ENCODE results near the gene PRXL2B.
"Not testable (repeated sequence)": the region's sequence is repeated elsewhere in the genome, so short reads cannot be mapped to it uniquely, and the experiment has no call there.

Gene PRXL2B

GRCh38 chr1:2550309-2550861, 36.2 kb upstream of the PRXL2B start:
- not testable (repeated sequence) for DNase-seq (ENCODE audit: insufficient read length, low spot score); FAIRE-seq

GRCh38 chr1:2551544-2551943, 35.0 kb upstream of the PRXL2B start:
- FAIRE-seq: not testable (repeated sequence)

GRCh38 chr1:2552189-2552588, 34.4 kb upstream of the PRXL2B start:
- FAIRE-seq: no peak

More at GRCh38 chr1:2551544-2551943, 35.0 kb upstream of the PRXL2B start:
- DNase-seq (ENCODE audit: insufficient read length, low spot score): not testable (repeated sequence)

DNA sequence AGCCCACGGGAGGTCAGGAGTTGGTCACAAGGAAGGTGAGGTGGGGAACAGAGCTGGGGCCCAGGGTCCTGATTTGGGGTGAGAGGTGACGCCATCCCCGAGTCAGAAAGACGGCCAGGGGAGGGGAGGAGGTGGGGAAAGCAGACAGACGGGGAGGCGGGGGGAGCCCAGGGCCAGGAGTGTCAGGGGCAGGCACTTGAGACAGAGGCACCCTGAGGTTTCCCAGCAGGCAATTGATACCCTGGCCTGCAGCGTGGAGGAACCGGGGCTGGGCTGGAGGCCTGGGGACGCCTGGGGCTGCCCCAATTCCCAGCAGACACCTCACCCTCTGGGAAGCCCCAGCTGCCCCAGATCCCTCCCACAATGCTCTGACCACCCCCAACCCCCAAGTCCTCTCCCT, 33.5 kb upstream of the PRXL2B start:
- not testable (repeated sequence) for FAIRE-seq; DNase-seq (ENCODE audit: insufficient read length, low spot score)

More at GRCh38 chr1:2552189-2552588, 34.4 kb upstream of the PRXL2B start:
- no peak for DNase-seq (ENCODE audit: insufficient read length, low spot score)

DNA sequence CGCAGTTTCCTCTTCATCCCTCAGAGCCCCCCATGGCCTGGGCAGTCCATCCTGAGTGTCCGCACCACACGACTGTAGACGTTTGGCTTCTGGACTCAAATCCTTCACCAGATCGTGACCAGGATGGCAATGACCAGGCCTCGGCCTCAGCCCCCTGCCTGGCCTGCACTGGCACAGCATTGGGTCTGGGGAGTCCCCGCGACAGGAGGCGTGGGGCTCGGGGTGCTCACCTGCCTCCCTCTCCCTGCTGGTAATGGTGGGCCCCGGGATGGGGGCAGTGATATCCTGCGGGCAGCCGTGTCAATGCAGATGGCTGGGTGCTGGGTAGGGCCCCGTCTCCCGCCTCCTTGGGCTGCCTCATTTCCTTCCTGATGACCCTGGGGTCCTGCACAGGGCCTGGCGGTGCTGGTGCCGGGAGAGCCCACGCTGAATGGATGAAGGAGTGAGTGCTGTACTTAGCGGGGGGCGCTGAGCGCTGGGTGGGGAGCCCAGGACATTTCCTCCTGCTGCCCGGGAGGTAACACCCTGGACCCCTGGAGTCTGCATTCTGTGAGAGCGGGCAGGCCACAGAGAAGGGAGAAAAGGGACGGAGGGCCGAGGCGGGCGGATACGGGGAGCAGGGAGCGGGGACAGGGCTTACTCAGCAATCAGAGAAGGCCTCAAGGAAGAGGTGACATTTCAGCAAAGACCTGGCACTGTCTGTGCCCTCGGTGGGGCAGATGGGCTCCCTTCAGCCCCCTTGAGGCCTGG, 32.5 kb upstream of the PRXL2B start:
- DNase-seq (ENCODE audit: insufficient read length, low spot score) (no peak), FAIRE-seq (no peak)

GRCh38 chr1:2554621-2555387, 31.8 kb upstream of the PRXL2B start:
- no peak for FAIRE-seq
- no peak for DNase-seq (ENCODE audit: insufficient read length, low spot score)

GRCh38 chr1:2555634-2556276, 30.8 kb upstream of the PRXL2B start:
- DNase-seq (ENCODE audit: insufficient read length, low spot score) (no peak), FAIRE-seq (no peak)

GRCh38 chr1:2556277-2556677, 30.3 kb upstream of the PRXL2B start, which contains the start of gene TNFRSF14:
Gene TNFRSF14, plus strand, starts transcription at chr1:2556371. Its CDS starts 294 bp downstream, at chr1:2556665.
- FAIRE-seq (no peak), DNase-seq (ENCODE audit: insufficient read length, low spot score) (no peak)

DNA sequence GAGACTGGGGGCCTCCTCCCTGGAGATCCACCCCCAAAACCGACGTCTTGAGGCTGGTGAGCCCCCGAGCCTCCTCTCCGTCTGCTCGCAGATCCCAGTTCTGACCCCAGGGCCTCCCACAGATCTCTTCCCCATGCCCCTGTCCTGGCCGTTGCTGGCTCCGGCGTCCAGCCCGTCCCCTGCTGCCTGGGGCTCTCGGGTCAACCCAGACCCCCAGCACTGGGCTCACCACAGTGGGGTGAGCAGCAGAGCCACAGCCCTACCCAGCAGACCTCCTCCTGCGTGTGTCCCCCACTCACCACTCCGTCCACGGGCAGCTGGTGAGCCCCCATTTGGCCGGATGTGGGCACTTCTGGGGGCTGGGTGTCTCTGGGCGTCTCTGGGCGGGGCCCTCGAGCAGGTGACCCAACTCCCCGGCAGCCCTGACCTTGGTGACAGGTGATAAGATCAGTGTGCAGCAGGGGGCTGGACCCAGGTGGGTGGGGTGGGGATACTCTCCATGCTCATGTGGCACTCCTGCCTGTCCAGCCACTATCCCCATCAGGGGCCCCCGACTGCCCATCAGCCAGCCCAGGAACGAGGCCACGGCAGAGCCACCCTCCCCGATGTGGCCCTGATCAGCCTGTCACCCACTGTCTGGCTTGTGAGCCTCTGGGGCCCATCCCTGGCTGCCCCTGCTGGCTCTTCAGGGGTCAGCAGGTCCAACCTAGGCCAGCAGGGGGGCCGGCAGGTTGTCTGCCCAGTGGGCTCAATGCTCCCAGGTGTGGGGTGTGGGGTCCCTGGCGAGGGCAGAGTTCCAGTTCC, 29.7 kb upstream of the PRXL2B start:
- FAIRE-seq (no peak), DNase-seq (ENCODE audit: insufficient read length, low spot score) (no peak)

GRCh38 chr1:2557482-2558400, 28.8 kb upstream of the PRXL2B start:
- no peak for DNase-seq (ENCODE audit: insufficient read length, low spot score)
- FAIRE-seq: no peak

- no peak for FAIRE-seq
- DNase-seq (ENCODE audit: insufficient read length, low spot score): no peak
Observed at GRCh38 chr1:2558420-2558819, 28.2 kb upstream of the PRXL2B start.

- FAIRE-seq: no peak
Observed at GRCh38 chr1:2558861-2559260, 27.7 kb upstream of the PRXL2B start.

GRCh38 chr1:2559509-2560298, 26.9 kb upstream of the PRXL2B start:
- DNase-seq (ENCODE audit: insufficient read length, low spot score) (no peak), FAIRE-seq (no peak)

More at GRCh38 chr1:2558861-2559260, 27.7 kb upstream of the PRXL2B start:
- no peak for DNase-seq (ENCODE audit: insufficient read length, low spot score)

- FAIRE-seq (no peak), DNase-seq (ENCODE audit: insufficient read length, low spot score) (no peak)
Observed at GRCh38 chr1:2560299-2561073, 26.1 kb upstream of the PRXL2B start.

- FAIRE-seq (no peak), DNase-seq (ENCODE audit: insufficient read length, low spot score) (no peak)
Observed at GRCh38 chr1:2561446-2561845, 25.1 kb upstream of the PRXL2B start.

DNA sequence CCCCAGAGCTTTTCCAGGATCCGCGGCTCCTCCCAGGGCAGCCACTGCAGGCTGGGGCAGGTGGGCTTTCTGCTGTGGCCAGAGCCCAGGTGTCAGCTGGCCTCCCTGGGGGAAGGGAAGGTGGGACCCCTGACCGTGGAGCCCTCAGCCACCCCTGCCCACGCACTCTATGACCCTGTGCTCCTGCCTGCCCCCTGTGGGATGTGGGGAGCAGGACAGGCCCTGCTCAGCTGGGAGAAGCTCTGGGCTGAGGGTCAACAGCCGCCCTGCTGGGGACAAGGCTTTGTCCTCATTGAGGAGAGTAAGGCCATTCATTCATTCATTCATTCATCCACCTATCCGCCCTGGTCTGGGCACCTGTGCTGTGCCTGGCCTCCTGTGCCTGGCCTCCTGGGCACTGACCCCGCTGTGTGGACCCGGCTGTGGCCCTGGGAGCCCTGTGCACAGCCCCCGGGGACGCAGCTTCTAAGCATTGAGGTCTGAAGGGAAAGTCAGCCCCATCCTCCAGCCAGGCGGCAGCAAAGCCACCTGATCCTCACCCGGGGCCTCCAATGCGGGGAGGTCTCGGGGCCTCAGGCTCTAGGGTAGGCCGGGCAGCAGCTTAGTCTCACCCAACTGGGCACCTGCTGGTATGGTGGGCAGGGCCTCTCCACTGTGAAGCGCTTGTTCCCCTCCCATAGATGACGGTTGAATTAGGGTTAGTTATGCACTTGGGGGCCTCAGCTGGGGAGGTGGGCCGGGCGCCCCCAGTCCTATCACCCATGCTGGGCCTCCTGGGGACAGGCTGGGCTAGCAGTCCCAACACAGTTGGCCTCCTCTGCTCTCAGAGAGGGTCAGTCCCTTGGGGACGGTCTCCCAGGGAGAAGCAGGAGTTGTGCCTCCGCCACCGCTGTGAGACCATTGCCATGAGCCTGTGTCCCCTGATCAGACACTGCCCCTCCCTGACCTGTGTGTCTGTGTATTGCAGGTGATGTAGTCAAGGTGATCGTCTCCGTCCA, 24.4 kb upstream of the PRXL2B start:
- DNase-seq (ENCODE audit: insufficient read length, low spot score) (no peak), FAIRE-seq (no peak)
